AG04450 (cell line): ENCODE data around the gene ZNF830. TPM values are rescaled to one million over a fixed set of nuclear protein-coding genes. Genes with fewer than 3 reads are reported as not detected.

Experiments used
- CTCF ChIA-PET: fragments of 300-600, 350-600 bp; formaldehyde crosslinking; extraction: SDS; loops from one replicate; lab custom pipeline; 2022; ENCODE audit warnings: antibody characterized with exemption, inconsistent platforms; lab: Charles Lee
- POLR2A ChIA-PET: fragments of 350-600 bp; formaldehyde crosslinking; extraction: SDS; loops from one replicate; lab custom pipeline; 2021; ENCODE audit warnings: antibody characterized with exemption, inconsistent platforms; lab: Yijun Ruan, JAX
- DNase-seq: peaks from one replicate; pipeline ENCODE4 v3.0.0-alpha.2; 2011; ENCODE audit warnings: low read depth, low spot score
- H3K27ac ChIP-seq: one replicate; pipeline ENCODE4 v1.5.1; 2012; ENCODE audit warnings: low read depth, low read length, control low read depth
- H3K27me3 ChIP-seq: one replicate; pipeline ENCODE4 v1.6.0; 2012; ENCODE audit warnings: low read length; ENCODE audit not compliant: control insufficient read depth, insufficient read depth
- H3K4me3 ChIP-seq: 2 replicates; pipeline ENCODE4 v1.5.1; 2011; ENCODE audit warnings: mild to moderate bottlenecking, low read depth, low read length, control low read depth
- H3K9me3 ChIP-seq: 2 replicates; pipeline ENCODE4 v1.5.1; 2012; ENCODE audit warnings: low read length; ENCODE audit not compliant: control insufficient read depth, insufficient read depth
- polyA plus RNA-seq: library from polyadenylated mRNA; depleted of rRNA; stranded (reverse); fragments of >200 nt; gene quantifications from 2 replicates; pipeline ENCODE4 v1.2.3, GENCODE V29; 2011
- TF ChIP-seq, protein P1 (sequence below): IDR thresholded peaks from 2 replicates; pipeline ENCODE4 v1.5.1; 2011; ENCODE audit warnings: low read depth, low read length, control low read depth, inconsistent platforms

Gene ZNF830
- polyA plus RNA-seq, 1 experiment: 9.4 TPM

DNA sequence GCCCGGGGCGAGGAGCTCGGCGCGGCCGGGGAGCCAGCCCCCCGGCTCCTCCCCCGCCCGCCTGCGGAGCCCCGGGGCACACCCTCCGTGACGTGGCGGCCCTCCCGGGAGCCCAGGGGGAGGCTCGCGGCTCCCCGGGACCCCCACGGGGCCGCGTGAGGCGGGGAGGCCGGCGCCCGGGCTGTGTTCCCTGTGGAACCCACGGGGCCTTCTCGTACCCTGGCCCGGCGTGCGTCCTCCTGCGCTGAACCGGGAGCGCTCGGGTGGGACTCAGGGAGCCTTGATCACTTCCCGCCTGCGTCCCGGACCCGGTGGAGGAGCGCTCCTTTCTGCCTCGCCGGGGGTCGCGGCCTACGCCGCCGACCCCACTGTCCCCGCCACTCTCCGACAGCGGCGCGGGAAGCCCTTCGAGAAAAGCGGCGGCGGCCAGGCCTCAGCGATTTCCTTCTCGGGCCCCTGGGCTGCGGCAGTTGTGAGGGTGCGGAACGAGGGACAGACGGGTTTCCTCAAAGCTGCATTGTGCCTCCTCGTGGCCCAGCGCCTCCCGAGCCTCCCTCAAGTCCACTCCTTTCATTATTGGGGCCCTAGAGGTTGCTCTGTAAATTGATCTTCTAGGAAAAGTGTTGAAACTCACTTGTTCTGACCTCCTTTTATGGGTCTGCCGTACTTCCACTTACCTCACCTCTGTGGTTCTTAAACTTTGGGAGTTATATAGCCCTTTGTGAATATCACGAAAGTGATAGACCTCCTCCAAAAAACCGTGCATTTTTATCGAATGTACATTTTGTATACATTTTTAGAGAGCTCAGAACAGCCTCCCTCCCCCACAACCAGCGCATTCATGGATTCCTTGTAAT, 19.6 kb downstream of the ZNF830 start:
- Histone ChIP-seq H3K4me3 (peak overlapping the region; percentile 72), H3K9me3 (no peaks in the 10 kb centered on the region), H3K27me3 (no peaks in the 10 kb centered on the region), H3K27ac (peak overlapping the region; percentile 99)
- ChIA-PET CTCF (interaction anchor here (0.6 to 2.6 kb wide), 9 partner anchors 13 to 139 kb away, joined by 3 to 9 read pairs (median 4); partner anchors contain the start of gene RAD51D), POLR2A (interaction anchor here (0.6 to 2.1 kb wide), 13 partner anchors 10 to 609 kb away, joined by 3 to 11 read pairs (median 5); partner anchors contain the start of genes CCT6B, RFFL and ZNF830)
- peak; percentile 50 for DNase-seq
- TF ChIP-seq, protein P1, sequence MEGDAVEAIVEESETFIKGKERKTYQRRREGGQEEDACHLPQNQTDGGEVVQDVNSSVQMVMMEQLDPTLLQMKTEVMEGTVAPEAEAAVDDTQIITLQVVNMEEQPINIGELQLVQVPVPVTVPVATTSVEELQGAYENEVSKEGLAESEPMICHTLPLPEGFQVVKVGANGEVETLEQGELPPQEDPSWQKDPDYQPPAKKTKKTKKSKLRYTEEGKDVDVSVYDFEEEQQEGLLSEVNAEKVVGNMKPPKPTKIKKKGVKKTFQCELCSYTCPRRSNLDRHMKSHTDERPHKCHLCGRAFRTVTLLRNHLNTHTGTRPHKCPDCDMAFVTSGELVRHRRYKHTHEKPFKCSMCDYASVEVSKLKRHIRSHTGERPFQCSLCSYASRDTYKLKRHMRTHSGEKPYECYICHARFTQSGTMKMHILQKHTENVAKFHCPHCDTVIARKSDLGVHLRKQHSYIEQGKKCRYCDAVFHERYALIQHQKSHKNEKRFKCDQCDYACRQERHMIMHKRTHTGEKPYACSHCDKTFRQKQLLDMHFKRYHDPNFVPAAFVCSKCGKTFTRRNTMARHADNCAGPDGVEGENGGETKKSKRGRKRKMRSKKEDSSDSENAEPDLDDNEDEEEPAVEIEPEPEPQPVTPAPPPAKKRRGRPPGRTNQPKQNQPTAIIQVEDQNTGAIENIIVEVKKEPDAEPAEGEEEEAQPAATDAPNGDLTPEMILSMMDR: peak; percentile 46

DNA sequence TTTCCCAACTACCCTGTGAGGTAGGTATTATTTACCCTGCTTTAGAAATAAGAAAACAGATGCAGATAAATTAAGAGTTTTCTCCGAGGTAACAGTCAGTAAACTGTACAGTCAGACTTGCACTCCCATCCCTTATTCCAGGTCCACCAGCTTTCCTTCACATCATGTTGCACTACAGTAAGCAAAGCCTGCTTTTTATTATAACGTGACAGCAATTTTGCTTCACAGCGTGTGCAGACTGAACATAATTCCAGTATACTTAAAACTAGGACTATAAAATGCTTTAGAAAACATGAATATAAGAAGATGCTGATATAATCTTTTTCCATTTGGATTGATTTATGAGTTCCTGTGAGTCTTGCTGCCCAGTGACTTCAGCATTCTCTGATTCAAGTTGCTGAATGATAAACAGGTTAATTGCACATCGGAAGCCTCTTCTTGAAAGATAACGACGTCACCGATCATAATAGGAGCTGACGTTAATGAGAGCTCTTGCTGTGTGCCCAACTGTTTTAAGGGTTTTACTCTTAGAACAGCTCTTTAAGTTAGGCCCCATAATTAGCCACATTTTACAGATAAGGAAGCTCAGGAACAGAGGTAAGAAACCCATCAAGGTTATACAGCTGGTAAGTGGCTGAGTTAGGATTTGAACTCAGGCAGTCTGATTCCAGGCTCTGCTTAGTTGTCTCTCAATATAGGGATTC, 20.4 kb downstream of the ZNF830 start:
- CTCF ChIA-PET: interaction anchor here (0.7 to 2.6 kb wide), 11 partner anchors 12 to 160 kb away, joined by 3 to 9 read pairs (median 4); partner anchors contain the start of gene RAD51D
- no peak for DNase-seq
- no peaks in the 10 kb centered on the region for H3K9me3 ChIP-seq
- no peaks in the 10 kb centered on the region for H3K27me3 ChIP-seq
- TF ChIP-seq, protein P1: no peak
- H3K4me3 ChIP-seq: peak overlapping the region; percentile 72
- POLR2A ChIA-PET: interaction anchor here (0.6 to 2.1 kb wide), 10 partner anchors 9 to 163 kb away, joined by 3 to 11 read pairs (median 5); partner anchors contain the start of genes CCT6B, RFFL and ZNF830
- peak overlapping the region; percentile 99 for H3K27ac ChIP-seq

DNA sequence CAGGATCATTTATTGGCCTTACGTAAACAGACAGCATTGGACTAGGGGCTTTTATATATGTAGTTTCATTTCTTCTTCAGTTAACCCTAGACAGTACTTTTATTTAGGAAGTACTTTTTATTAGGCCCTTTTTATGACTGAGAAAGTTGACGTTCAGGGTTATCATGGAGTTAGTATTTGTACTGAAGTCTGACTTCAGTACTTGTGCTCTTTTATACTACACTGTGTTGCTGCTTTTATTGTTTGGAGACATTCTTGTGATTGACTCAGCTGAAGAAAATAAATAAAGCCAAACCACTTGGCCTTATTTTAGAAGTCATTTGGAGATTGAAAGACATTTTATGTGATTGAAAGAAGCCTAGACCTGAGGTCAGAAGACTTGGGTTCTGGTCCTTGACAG, 25.9 kb downstream of the ZNF830 start:
- H3K27me3 ChIP-seq: no peaks in the 10 kb centered on the region
- POLR2A ChIA-PET: no interaction called here
- no peak for DNase-seq
- no peak overlapping the region for H3K27ac ChIP-seq
- H3K4me3 ChIP-seq: no peak overlapping the region
- H3K9me3 ChIP-seq: no peaks in the 10 kb centered on the region
- CTCF ChIA-PET: no interaction called here
- TF ChIP-seq, protein P1: no peak

DNA sequence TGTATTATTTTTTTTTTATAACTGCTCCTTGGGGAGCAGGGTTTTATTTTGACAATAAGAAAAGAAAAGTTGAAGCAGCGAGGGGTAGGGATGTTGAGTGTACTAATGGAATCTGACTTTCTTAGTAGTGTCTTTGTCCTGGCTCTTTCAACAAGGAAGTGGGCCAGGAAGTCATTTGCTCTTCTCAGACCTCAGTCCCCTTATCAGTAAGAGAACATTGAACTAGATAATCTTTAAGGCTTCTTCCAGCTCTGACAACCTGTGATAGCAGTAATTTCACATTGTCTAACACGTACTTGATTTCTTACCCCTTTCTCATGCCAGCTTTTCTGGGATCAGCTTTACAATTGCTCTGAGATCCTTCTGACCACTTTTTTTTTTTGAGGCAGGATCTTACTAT, 27.3 kb downstream of the ZNF830 start:
- no peak overlapping the region for H3K4me3 ChIP-seq
- no peak for DNase-seq
- ChIA-PET POLR2A (no interaction called here), CTCF (interaction anchor here (0.5 kb wide), 1 partner anchor 773 kb away, joined by 3 read pairs; no protein-coding TSS in a partner anchor)
- no peaks in the 10 kb centered on the region for H3K27me3 ChIP-seq
- no peaks in the 10 kb centered on the region for H3K9me3 ChIP-seq
- TF ChIP-seq, protein P1: no peak
- H3K27ac ChIP-seq: no peak overlapping the region
